ENCODE results near the gene HMSD.

DNA sequence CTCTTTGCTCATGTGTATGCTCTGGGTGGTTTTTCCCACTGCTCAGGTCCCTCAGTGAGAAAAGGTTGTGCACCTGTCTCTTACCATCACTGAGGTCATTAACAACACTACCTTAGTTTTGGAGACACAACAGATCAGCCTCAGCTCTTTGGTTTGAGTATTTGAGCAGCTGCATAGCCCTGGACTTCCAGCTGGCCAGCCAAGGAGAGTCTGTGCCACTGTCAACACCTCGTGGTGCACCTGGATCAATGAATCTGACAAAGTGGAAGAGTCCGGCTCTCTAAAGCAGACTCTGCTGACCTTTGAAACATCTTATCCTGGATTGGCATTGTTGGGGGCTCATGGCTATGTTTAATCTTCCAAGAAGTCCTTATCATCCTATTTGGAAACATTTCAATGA is 50.8 kb downstream of the HMSD start:
- TF ChIP-seq, protein P1, sequence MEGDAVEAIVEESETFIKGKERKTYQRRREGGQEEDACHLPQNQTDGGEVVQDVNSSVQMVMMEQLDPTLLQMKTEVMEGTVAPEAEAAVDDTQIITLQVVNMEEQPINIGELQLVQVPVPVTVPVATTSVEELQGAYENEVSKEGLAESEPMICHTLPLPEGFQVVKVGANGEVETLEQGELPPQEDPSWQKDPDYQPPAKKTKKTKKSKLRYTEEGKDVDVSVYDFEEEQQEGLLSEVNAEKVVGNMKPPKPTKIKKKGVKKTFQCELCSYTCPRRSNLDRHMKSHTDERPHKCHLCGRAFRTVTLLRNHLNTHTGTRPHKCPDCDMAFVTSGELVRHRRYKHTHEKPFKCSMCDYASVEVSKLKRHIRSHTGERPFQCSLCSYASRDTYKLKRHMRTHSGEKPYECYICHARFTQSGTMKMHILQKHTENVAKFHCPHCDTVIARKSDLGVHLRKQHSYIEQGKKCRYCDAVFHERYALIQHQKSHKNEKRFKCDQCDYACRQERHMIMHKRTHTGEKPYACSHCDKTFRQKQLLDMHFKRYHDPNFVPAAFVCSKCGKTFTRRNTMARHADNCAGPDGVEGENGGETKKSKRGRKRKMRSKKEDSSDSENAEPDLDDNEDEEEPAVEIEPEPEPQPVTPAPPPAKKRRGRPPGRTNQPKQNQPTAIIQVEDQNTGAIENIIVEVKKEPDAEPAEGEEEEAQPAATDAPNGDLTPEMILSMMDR (IDR thresholded peaks at IDR 0.05; ENCODE audit: low read length) = no peak
- no peak for TF ChIP-seq EZH2phosphoT487 (IDR thresholded peaks at IDR 0.05; ENCODE audit: low read length)
